B cell (primary cell): ENCODE results near the gene ISG20L2. TPM values are rescaled to one million over a fixed set of nuclear protein-coding genes. Genes with fewer than 3 reads are reported as not detected.
A peak's percentile ranks its signal among the peaks of the same experiment; 100 is the strongest.

Experiments
- ATAC-seq: fragments of 200-7000 bp; cut with Tn5 transposase; one replicate; pipeline ENCODE4 v1.10.0; 2021; ENCODE audit warnings: low read depth, mild to moderate bottlenecking, moderate number of reproducible peaks, moderate library complexity
- CTCF ChIA-PET: fragments of 350-600 bp; sonication (Branson Sonifier 250); formaldehyde crosslinking; loops from one replicate; lab custom pipeline; 2021; ENCODE audit warnings: antibody characterized with exemption, inconsistent platforms; lab: Charles Lee
- POLR2A ChIA-PET: fragments of 350-600 bp; sonication (Branson Sonifier 250); formaldehyde crosslinking; loops from one replicate; lab custom pipeline; 2021; ENCODE audit warnings: antibody characterized with exemption; lab: Charles Lee
- DNase-seq: peaks from one replicate; pipeline ENCODE4 v3.0.0; 2013
- H2AFZ ChIP-seq: 2 replicates; pipeline ENCODE4 v1.6.1; 2012; ENCODE audit warnings: mild to moderate bottlenecking, low read depth, low read length; ENCODE audit not compliant: insufficient read depth, poor library complexity, severe bottlenecking
- H3K27ac ChIP-seq, 2 donors: 1 replicate in 1 of 2; 2 replicates in 1 of 2; pipeline ENCODE4 v1.5.1; 2012 to 2013; ENCODE audit warnings: low read length in 2 of 2, mild to moderate bottlenecking in 2 of 2, moderate library complexity in 1 of 2
- H3K27me3 ChIP-seq, 4 experiments: fragments of 200-600 bp in 1 of 4; sonication (generic) in 1 of 4; replicated peaks in 1 of 4; 1 replicate in 2 of 4; 2 replicates in 2 of 4; pipeline versions ENCODE4 v1.6.1 to v1.7.0; 2013 to 2016; ENCODE audit warnings: low read length in 3 of 4, mild to moderate bottlenecking in 2 of 4, mixed read lengths in 1 of 4, moderate library complexity in 1 of 4; ENCODE audit not compliant: insufficient read depth in 4 of 4, control insufficient read depth in 3 of 4; ENCODE audit errors: control extremely low read depth in 1 of 4
- H3K36me3 ChIP-seq, 2 experiments: replicated peaks in 1 of 2; 1 replicate in 1 of 2; 2 replicates in 1 of 2; pipeline versions ENCODE4 v1.6.1 to v1.7.1; 2013; ENCODE audit warnings: low read length in 1 of 2; ENCODE audit not compliant: insufficient read depth in 2 of 2, control insufficient read depth in 1 of 2; ENCODE audit errors: control extremely low read depth in 1 of 2, extremely low read depth in 1 of 2
- H3K4me1 ChIP-seq, 2 donors: fragments of 200-600 bp in 1 of 2; sonication (generic) in 1 of 2; 1 replicate in 1 of 2; 2 replicates in 1 of 2; pipeline versions ENCODE4 v1.5.1 to v1.6.1; 2013 to 2017; ENCODE audit warnings: low read length in 2 of 2; ENCODE audit not compliant: control insufficient read depth in 2 of 2, insufficient read depth in 2 of 2
- H3K4me2 ChIP-seq: replicated peaks from 2 replicates; pipeline ENCODE3; 2012; ENCODE audit warnings: mild to moderate bottlenecking, low read depth, low read length; ENCODE audit not compliant: poor library complexity, severe bottlenecking
- H3K4me3 ChIP-seq, 5 experiments: fragments of 200-600 bp in 1 of 5; sonication (generic) in 1 of 5; 1 replicate in 3 of 5; 2 replicates in 2 of 5; pipeline versions ENCODE4 v1.5.1 to v1.7.0; 2011 to 2016; ENCODE audit warnings: low read length in 4 of 5, mild to moderate bottlenecking in 4 of 5, low read depth in 2 of 5, control low read depth in 1 of 5, moderate library complexity in 1 of 5; ENCODE audit not compliant: insufficient read depth in 1 of 5; ENCODE audit errors: control extremely low read depth in 1 of 5, extremely low read depth in 1 of 5
- H3K79me2 ChIP-seq: fragments of 200-600 bp; sonication (generic); one replicate; pipeline ENCODE4 v1.6.0; 2016; ENCODE audit warnings: low read length; ENCODE audit not compliant: control insufficient read depth, insufficient read depth
- H3K9ac ChIP-seq: fragments of 200-600 bp; sonication (generic); 2 replicates; pipeline ENCODE4 v1.6.1; 2017; ENCODE audit warnings: mild to moderate bottlenecking, low read length, moderate library complexity
- H3K9me3 ChIP-seq, 3 donors: one replicate each; pipeline versions ENCODE4 v1.6.1 to v1.7.1; 2013; ENCODE audit warnings: low read length in 2 of 3; ENCODE audit not compliant: control insufficient read depth in 2 of 3, insufficient read depth in 1 of 3; ENCODE audit errors: control extremely low read depth in 1 of 3
- H4K20me1 ChIP-seq: 2 replicates; pipeline ENCODE4 v1.6.0; 2012; ENCODE audit warnings: mild to moderate bottlenecking, low read length; ENCODE audit not compliant: insufficient read depth, control insufficient read depth, poor library complexity, severe bottlenecking
- H3K27ac Mint-ChIP-seq: one replicate; pipeline ENCODE4 v1.8.0; 2021; ENCODE audit warnings: mixed read lengths
- H3K27me3 Mint-ChIP-seq: one replicate; pipeline ENCODE4 v1.8.0; 2021; ENCODE audit warnings: mixed read lengths
- H3K4me1 Mint-ChIP-seq: one replicate; pipeline ENCODE4 v1.8.0; 2021; ENCODE audit warnings: mixed read lengths
- H3K4me3 Mint-ChIP-seq: one replicate; pipeline ENCODE4 v1.8.0; 2021; ENCODE audit warnings: mixed read lengths
- H3K9me3 Mint-ChIP-seq: one replicate; pipeline ENCODE4 v1.8.0; 2022; ENCODE audit warnings: mixed read lengths; ENCODE audit not compliant: insufficient read depth
- EZH2 ChIP-seq: IDR thresholded peaks from 2 replicates; pipeline ENCODE4 v1.6.1; 2012; ENCODE audit warnings: borderline replicate concordance, low read depth, mild to moderate bottlenecking, moderate library complexity, low read length; ENCODE audit not compliant: insufficient read depth, poor library complexity, severe bottlenecking
- WGBS: methylation state at CpG from one replicate; pipeline ENCODE4 v1.1.5; 2013; ENCODE audit warnings: missing lambda C conversion rate; ENCODE audit not compliant: insufficient coverage; 5-methylcytosine and 5-hydroxymethylcytosine counted together
- intact Hi-C: fragments of 100-400 bp; cut with micrococcal nuclease; formaldehyde crosslinking; loops from one replicate; pipeline ENCODE4 v1.10.0; 2022
- polyA plus RNA-seq: library from polyadenylated mRNA; depleted of rRNA; stranded (reverse); fragments of >200 nt; gene quantifications from 2 replicates; pipeline ENCODE4 v1.2.3, GENCODE V29; 2012
- total RNA-seq, 2 donors: library from RNA; stranded (reverse); fragments of 120-200 nt in 1 of 2; gene quantifications; 1 replicate in 1 of 2; 2 replicates in 1 of 2; pipeline versions ENCODE4 v1.2.3 to v1.2.4, GENCODE V29; 2013 to 2022
- TF ChIP-seq, protein P1 (sequence below): fragments of 200-600 bp; IDR thresholded peaks from one replicate; pipeline ENCODE4 v1.8.0; 2022; ENCODE audit warnings: antibody characterized with exemption, mild to moderate bottlenecking

Gene ISG20L2
- total and polyA plus RNA-seq, 2 donors (not counting 1 experiment from before 2014, with no cell fraction given) = 30.1 to 51.7 TPM

DNA sequence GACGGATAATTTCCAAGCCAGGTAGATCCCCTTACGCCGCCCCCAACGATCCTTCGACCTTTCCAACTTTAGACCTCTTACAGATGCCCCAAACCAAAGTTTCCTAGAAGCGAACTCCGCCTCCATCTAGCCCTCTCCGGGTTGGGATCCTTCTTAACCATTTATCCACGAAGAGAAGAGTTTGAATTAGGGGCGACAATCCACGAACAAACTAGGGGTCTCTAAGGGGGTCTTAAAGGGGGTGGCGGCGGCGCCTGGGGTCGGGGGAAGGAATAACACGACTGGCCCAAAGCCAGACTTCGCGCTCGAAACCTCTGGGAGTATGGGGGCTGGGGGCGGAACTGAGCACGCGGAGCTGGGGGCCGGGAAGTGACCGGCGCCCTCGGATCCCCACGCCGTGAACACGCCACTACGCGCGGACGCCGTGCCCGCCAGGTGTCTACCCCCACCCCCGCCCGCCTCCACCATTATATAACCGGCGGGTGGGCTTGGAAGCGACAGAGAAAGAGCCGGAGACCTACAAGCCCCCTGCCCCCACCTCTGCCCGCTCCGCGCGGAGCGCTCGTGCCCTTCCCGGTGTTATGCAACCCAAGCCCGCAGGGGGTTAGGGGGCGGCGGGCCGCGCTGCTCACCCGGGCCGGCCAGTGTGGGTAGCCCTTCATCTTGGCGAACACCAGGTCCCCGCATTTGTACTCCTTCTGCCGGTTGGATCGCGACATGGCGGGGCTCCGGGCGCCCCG is 22.3 kb upstream of the ISG20L2 start:
- peak overlapping the region; percentile 78 for H3K9ac ChIP-seq
- peak overlapping the region; percentile 78 for H3K4me2 ChIP-seq
- ChIA-PET CTCF (interaction anchor here (1.2 to 3.2 kb wide), 6 partner anchors 16 to 62 kb away, joined by 3 to 24 read pairs (median 7); partner anchors contain the start of genes ISG20L2, METTL25B and PRCC), POLR2A (interaction anchor here (0.6 to 2.6 kb wide), 7 partner anchors 8 to 250 kb away, joined by 3 to 29 read pairs (median 8); partner anchors contain the start of genes ISG20L2, METTL25B, MRPL24 and PRCC)
- TF ChIP-seq EZH2 = no peak
- TF ChIP-seq, protein P1, sequence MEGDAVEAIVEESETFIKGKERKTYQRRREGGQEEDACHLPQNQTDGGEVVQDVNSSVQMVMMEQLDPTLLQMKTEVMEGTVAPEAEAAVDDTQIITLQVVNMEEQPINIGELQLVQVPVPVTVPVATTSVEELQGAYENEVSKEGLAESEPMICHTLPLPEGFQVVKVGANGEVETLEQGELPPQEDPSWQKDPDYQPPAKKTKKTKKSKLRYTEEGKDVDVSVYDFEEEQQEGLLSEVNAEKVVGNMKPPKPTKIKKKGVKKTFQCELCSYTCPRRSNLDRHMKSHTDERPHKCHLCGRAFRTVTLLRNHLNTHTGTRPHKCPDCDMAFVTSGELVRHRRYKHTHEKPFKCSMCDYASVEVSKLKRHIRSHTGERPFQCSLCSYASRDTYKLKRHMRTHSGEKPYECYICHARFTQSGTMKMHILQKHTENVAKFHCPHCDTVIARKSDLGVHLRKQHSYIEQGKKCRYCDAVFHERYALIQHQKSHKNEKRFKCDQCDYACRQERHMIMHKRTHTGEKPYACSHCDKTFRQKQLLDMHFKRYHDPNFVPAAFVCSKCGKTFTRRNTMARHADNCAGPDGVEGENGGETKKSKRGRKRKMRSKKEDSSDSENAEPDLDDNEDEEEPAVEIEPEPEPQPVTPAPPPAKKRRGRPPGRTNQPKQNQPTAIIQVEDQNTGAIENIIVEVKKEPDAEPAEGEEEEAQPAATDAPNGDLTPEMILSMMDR = peak; percentile 16
- H2AFZ ChIP-seq = peak overlapping the region; percentile 82
- no peaks in the 10 kb centered on the region for H3K27me3 Mint-ChIP-seq
- H3K79me2 ChIP-seq = peaks cover 64% of the 10 kb centered on the region
- H3K36me3 ChIP-seq = no peaks in the 10 kb centered on the region
- H3K4me3 ChIP-seq = peak overlapping the region; percentile 71 to 95 (median 86)
- ATAC-seq = peak; percentile 25
- under 1% methylated on average over 46 of the region's 64 CpGs for WGBS
- H3K9me3 Mint-ChIP-seq = no peaks in the 10 kb centered on the region
- no peaks in the 10 kb centered on the region for H3K27me3 ChIP-seq
- peaks cover 53 to 73% of the 10 kb centered on the region in 2 donors for H3K4me1 ChIP-seq
- intact Hi-C loops = loop anchor here (1.0 to 5.0 kb wide), 4 partner anchors 10 to 414 kb away; partner anchors contain the start of genes CCT3, ISG20L2, METTL25B and MRPL24
- no peaks in the 10 kb centered on the region for H3K9me3 ChIP-seq
- peak overlapping the region; percentile 93 for H3K4me3 Mint-ChIP-seq
- no peak for DNase-seq
- peak overlapping the region; percentile 58 to 81 for H3K27ac ChIP-seq
- H3K27ac Mint-ChIP-seq = peak overlapping the region; percentile 91
- H4K20me1 ChIP-seq = peaks cover 16% of the 10 kb centered on the region
- H3K4me1 Mint-ChIP-seq = peaks cover 71% of the 10 kb centered on the region
